DND-41 (cell line): ENCODE data around the gene WRAP53.

Source experiments
- EZH2 ChIP-seq: IDR thresholded peaks from 3 replicates; pipeline ENCODE4 v1.6.1; 2012; ENCODE audit warnings: borderline replicate concordance, low read depth, mild to moderate bottlenecking, moderate library complexity, low read length, inconsistent platforms; ENCODE audit not compliant: severe bottlenecking
- TF ChIP-seq, protein P1 (sequence below): IDR thresholded peaks from 2 replicates; pipeline ENCODE4 v1.5.1; 2012; ENCODE audit warnings: borderline replicate concordance, low read length, moderate library complexity, mild to moderate bottlenecking; ENCODE audit not compliant: poor library complexity, severe bottlenecking; ENCODE audit errors: extremely low read depth

DNA sequence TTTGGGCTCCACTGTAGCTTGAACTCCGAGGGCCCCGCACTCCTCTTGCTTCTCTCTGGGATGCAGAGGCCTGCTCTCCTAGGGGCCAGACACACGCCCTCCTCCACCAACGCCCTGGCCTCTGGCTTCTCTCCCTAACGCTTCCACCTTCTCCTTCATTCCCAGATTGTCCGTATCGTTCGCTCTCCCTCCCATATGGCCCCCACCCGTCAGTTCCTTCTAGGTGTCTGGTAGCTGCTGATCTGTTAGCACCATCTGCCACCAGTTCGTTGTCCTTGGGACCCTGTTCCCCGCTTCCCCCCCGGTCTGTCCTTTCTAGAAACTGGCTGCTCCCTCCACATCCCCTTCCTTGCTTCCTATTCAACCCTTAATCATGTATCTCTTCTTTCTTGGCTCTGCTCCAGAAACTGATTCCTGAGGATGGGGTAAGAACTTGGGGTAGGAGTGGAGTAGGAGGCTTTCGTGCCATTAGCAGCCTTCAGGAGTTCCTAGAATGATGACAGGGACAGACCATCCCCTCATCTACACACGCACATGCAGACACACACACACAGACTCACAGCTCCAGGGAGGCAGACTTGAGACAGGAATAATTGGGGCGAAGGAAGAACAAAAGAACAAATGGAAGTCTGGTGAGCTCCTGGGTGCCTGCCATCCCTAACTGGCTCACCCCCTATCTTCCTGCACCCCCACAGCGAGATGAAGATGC is 33.3 kb upstream of the WRAP53 start:
- TF ChIP-seq, protein P1, sequence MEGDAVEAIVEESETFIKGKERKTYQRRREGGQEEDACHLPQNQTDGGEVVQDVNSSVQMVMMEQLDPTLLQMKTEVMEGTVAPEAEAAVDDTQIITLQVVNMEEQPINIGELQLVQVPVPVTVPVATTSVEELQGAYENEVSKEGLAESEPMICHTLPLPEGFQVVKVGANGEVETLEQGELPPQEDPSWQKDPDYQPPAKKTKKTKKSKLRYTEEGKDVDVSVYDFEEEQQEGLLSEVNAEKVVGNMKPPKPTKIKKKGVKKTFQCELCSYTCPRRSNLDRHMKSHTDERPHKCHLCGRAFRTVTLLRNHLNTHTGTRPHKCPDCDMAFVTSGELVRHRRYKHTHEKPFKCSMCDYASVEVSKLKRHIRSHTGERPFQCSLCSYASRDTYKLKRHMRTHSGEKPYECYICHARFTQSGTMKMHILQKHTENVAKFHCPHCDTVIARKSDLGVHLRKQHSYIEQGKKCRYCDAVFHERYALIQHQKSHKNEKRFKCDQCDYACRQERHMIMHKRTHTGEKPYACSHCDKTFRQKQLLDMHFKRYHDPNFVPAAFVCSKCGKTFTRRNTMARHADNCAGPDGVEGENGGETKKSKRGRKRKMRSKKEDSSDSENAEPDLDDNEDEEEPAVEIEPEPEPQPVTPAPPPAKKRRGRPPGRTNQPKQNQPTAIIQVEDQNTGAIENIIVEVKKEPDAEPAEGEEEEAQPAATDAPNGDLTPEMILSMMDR = no peak
- no peak for TF ChIP-seq EZH2
